Endothelial cell of umbilical vein (primary cell): Measurements from ENCODE around the gene FAM181A.

Experiments
- CTCF ChIP-seq, 2 donors: IDR thresholded peaks; 1 replicate in 1 of 2; 2 replicates in 1 of 2; pipeline ENCODE4 v1.5.1; 2011; ENCODE audit warnings: low read length in 2 of 2, mild to moderate bottlenecking in 2 of 2, moderate library complexity in 2 of 2, control low read depth in 1 of 2, inconsistent platforms in 1 of 2, low read depth in 1 of 2; ENCODE audit not compliant: insufficient read depth in 1 of 2; ENCODE audit errors: extremely low read depth in 1 of 2
- EZH2 ChIP-seq: IDR thresholded peaks from 2 replicates; pipeline ENCODE4 v1.6.1; 2012; ENCODE audit warnings: borderline replicate concordance, low read depth, mild to moderate bottlenecking, moderate library complexity, low read length, inconsistent platforms; ENCODE audit not compliant: severe bottlenecking
- FOS ChIP-seq: IDR thresholded peaks from 2 replicates; pipeline ENCODE4 v1.6.1; 2011; ENCODE audit warnings: mild to moderate bottlenecking, low read length, moderate library complexity, borderline replicate concordance; ENCODE audit not compliant: insufficient read depth
- JUN ChIP-seq: IDR thresholded peaks from 2 replicates; pipeline ENCODE4 v1.6.1; 2011; ENCODE audit warnings: borderline replicate concordance, low read depth; ENCODE audit not compliant: insufficient read length, insufficient read depth
- MYC ChIP-seq: IDR thresholded peaks from one replicate; pipeline ENCODE4 v1.6.1; 2011; ENCODE audit warnings: mild to moderate bottlenecking, low read depth, low read length
- POLR2A ChIP-seq: IDR thresholded peaks from 2 replicates; pipeline ENCODE4 v1.6.1; 2012; ENCODE audit warnings: low read depth, mild to moderate bottlenecking, control low read depth, low read length
- POLR2AphosphoS5 ChIP-seq: IDR thresholded peaks from 2 replicates; pipeline ENCODE4 v1.6.1; 2012; ENCODE audit warnings: low read depth, mild to moderate bottlenecking, control low read depth, low read length, moderate library complexity; ENCODE audit not compliant: insufficient read depth
- TF ChIP-seq, protein P1 (sequence below): IDR thresholded peaks from 2 replicates; pipeline ENCODE4 v1.6.1; 2011; ENCODE audit not compliant: insufficient read depth, insufficient read length

- no peak for TF ChIP-seq CTCF (IDR thresholded peaks at IDR 0.05; ENCODE audit: extremely low read depth in 1 of 2, insufficient read depth in 1 of 2, low read depth in 1 of 2, low read length in 2 of 2)
- TF ChIP-seq, protein P1, sequence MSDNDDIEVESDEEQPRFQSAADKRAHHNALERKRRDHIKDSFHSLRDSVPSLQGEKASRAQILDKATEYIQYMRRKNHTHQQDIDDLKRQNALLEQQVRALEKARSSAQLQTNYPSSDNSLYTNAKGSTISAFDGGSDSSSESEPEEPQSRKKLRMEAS, result no peak
- no peak for TF ChIP-seq MYC
- no peak for TF ChIP-seq POLR2A
- TF ChIP-seq EZH2, result no peak
- no peak for TF ChIP-seq POLR2AphosphoS5
- TF ChIP-seq FOS, result no peak
- TF ChIP-seq JUN, result no peak
These were observed 28.8 kb downstream of the FAM181A start for GRCh38 chr14:93955850-93956481.
